HEK293 (cell line): ENCODE results near the gene GDI2.

ENCODE experiments used
- CTCF ChIP-seq: fragments of 450-650 bp; formaldehyde crosslinking; IDR thresholded peaks from 2 replicates; pipeline ENCODE4 v1.5.1; 2016; ENCODE audit warnings: missing biosample characterization, missing genetic modification characterization
- ZBTB48 ChIP-seq: fragments of 450-650 bp; formaldehyde crosslinking; IDR thresholded peaks from 2 replicates; pipeline ENCODE4 v1.5.1; 2016; ENCODE audit warnings: missing biosample characterization, missing genetic modification characterization
- ZNF660 ChIP-seq: fragments of 450-650 bp; IDR thresholded peaks from 2 replicates; pipeline ENCODE4 v1.5.1; 2018; ENCODE audit warnings: missing biosample characterization, mild to moderate bottlenecking, missing genetic modification characterization

GRCh38 chr10:5744849-5745248 is 68.4 kb downstream of the GDI2 start:
- TF ChIP-seq CTCF (no peak), ZBTB48 (tag by site-specific recombination) (no peak), ZNF660 (tag by site-specific recombination) (no peak)
